GM10266 (cell line): Measurements from ENCODE around the gene NDUFS6.

Experiments
- DNase-seq: peaks from one replicate; pipeline ENCODE4 v3.0.0; 2012; ENCODE audit errors: extremely low spot score
- CTCF ChIP-seq: IDR thresholded peaks from 2 replicates; pipeline ENCODE4 v1.5.1; 2012; ENCODE audit warnings: mild to moderate bottlenecking, low read depth; ENCODE audit not compliant: control insufficient read depth, insufficient read depth; ENCODE audit errors: missing control alignments

The NDUFS6 gene

GRCh38 chr5:1858436-1858835 lies 57.2 kb downstream of the NDUFS6 start:
- DNase-seq = no peak
- TF ChIP-seq CTCF = no peak

GRCh38 chr5:1859099-1859498 lies 57.9 kb downstream of the NDUFS6 start:
- DNase-seq = no peak
- no peak for TF ChIP-seq CTCF

GRCh38 chr5:1860021-1860610 lies 58.9 kb downstream of the NDUFS6 start:
- no peak for DNase-seq
- TF ChIP-seq CTCF = no peak

GRCh38 chr5:1860949-1861348 lies 59.7 kb downstream of the NDUFS6 start:
- no peak for TF ChIP-seq CTCF
- DNase-seq = no peak

GRCh38 chr5:1864896-1865440 lies 63.8 kb downstream of the NDUFS6 start:
- no peak for TF ChIP-seq CTCF
- DNase-seq = no peak

- TF ChIP-seq CTCF = no peak
- no peak for DNase-seq
Observed at GRCh38 chr5:1865486-1865885, 64.3 kb downstream of the NDUFS6 start.
